ENCODE data around the gene LONP2.

- TF ChIP-seq CTCF (IDR thresholded peaks at IDR 0.05) (no peak), POLR2A (IDR thresholded peaks at IDR 0.05) (no peak)
Measured at GRCh38 chr16:48335961-48336360, 91.9 kb downstream of the LONP2 start.
